ENCODE results near the gene SDC1. TPM values are rescaled to one million over a fixed set of nuclear protein-coding genes. Genes with fewer than 3 reads are reported as not detected.

Gene SDC1
- total RNA-seq, 1 experiment from 2014 or later: 22.3 TPM

GRCh38 chr2:20168048-20168726, 56.7 kb downstream of the SDC1 start:
- no peak overlapping the region for H2AFZ ChIP-seq (ENCODE audit: low read length)
- H2BK20ac ChIP-seq (ENCODE audit: low read depth, low read length, poor library complexity, severe bottlenecking): no peak overlapping the region
- peaks cover 3% of the 10 kb centered on the region; the same call in 1 of the 2 replicates for H3K4me1 ChIP-seq (ENCODE audit: insufficient read depth, low read length)
- H4K91ac ChIP-seq (ENCODE audit: insufficient read length, low read depth, low read length): no peak overlapping the region
- Mint-ChIP-seq H3K4me1 (peaks cover 27 to 29% of the 10 kb centered on the region in 2 experiments), H3K9me3 (no peaks in the 10 kb centered on the region), H3K27me3 (ENCODE audit: low read depth) (no peaks in the 10 kb centered on the region), H3K36me3 (ENCODE audit: insufficient read depth in 1 of 3, low read depth in 3 of 3) (no peaks in the 10 kb centered on the region), H3K27ac (0 out of 7 replicates have a peak overlapping the region, but pooled peaks of 1 of the 3 experiments have one; percentile 52), H3K4me3 (no peak overlapping the region)
- H3K79me2 ChIP-seq (ENCODE audit: insufficient read depth, low read length): no peaks in the 10 kb centered on the region
- no peak overlapping the region for H3K4ac ChIP-seq (ENCODE audit: low read depth, low read length)
- WGBS (ENCODE audit: extremely low coverage, insufficient read length, low lambda C conversion rate): no CpG with 5 or more reads among the region's 17 CpGs
- TF ChIP-seq, protein P1, sequence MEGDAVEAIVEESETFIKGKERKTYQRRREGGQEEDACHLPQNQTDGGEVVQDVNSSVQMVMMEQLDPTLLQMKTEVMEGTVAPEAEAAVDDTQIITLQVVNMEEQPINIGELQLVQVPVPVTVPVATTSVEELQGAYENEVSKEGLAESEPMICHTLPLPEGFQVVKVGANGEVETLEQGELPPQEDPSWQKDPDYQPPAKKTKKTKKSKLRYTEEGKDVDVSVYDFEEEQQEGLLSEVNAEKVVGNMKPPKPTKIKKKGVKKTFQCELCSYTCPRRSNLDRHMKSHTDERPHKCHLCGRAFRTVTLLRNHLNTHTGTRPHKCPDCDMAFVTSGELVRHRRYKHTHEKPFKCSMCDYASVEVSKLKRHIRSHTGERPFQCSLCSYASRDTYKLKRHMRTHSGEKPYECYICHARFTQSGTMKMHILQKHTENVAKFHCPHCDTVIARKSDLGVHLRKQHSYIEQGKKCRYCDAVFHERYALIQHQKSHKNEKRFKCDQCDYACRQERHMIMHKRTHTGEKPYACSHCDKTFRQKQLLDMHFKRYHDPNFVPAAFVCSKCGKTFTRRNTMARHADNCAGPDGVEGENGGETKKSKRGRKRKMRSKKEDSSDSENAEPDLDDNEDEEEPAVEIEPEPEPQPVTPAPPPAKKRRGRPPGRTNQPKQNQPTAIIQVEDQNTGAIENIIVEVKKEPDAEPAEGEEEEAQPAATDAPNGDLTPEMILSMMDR (conservative IDR thresholded peaks at IDR 0.05): no peak
- no peaks in the 10 kb centered on the region for H3K23me2 ChIP-seq (ENCODE audit: insufficient read length, low read depth, low read length, poor library complexity, severe bottlenecking)
- H3K56ac ChIP-seq (ENCODE audit: insufficient read length, low read depth, low read length): no peak overlapping the region
- H3K9ac ChIP-seq (ENCODE audit: extremely low read depth, insufficient read length, low read length): no peak overlapping the region
- no peak overlapping the region for H2BK5ac ChIP-seq (ENCODE audit: insufficient read length, low read length)
- no peaks in the 10 kb centered on the region for H3K27me3 ChIP-seq (ENCODE audit: insufficient read depth, low read length)
- peaks cover 4% of the 10 kb centered on the region for H4K20me1 ChIP-seq (ENCODE audit: control insufficient read depth, insufficient read depth, insufficient read length)
- no peaks in the 10 kb centered on the region for H3K79me1 ChIP-seq (ENCODE audit: insufficient read depth, low read depth, low read length, poor library complexity, severe bottlenecking)
- no peak overlapping the region for H3K14ac ChIP-seq (ENCODE audit: insufficient read depth, low read length)
- DNase-seq: peak; percentile 21
- no peak overlapping the region for H4K5ac ChIP-seq (ENCODE audit: insufficient read length, low read depth, low read length)
- H2BK120ac ChIP-seq (ENCODE audit: low read depth, low read length, poor library complexity, severe bottlenecking): no peak overlapping the region
- no peak overlapping the region for H3K4me2 ChIP-seq (ENCODE audit: insufficient read depth, insufficient read length, low read length)
- H4K8ac ChIP-seq (replicated peaks; ENCODE audit: insufficient read length, low read depth, low read length): no peak overlapping the region
- H2BK15ac ChIP-seq (ENCODE audit: low read depth, low read length): no peak overlapping the region
- no peak overlapping the region for H3K23ac ChIP-seq (ENCODE audit: insufficient read length, low read depth, low read length)
- no peak overlapping the region for H2BK12ac ChIP-seq (ENCODE audit: insufficient read length, low read depth, low read length)
- no peaks in the 10 kb centered on the region for H3K9me3 ChIP-seq (ENCODE audit: control insufficient read depth, low read depth, low read length)
- H3K18ac ChIP-seq (ENCODE audit: insufficient read length, low read depth, low read length): no peak overlapping the region
- H3K27ac ChIP-seq (ENCODE audit: insufficient read length, low read depth, low read length): no peak overlapping the region
- H2AK5ac ChIP-seq (ENCODE audit: insufficient read length, low read length): no peak overlapping the region
- H3T11ph ChIP-seq (ENCODE audit: low read length): no peak overlapping the region
